GM13976 (cell line): ENCODE measurements around the gene ZNF217.
A peak's percentile ranks its signal among the peaks of the same experiment; 100 is the strongest.

Experiments used
- DNase-seq: peaks from one replicate; pipeline ENCODE4 v3.0.0; 2012; ENCODE audit warnings: low spot score
- in situ Hi-C: fragments of 300-500 bp; cut with MboI; formaldehyde crosslinking; loops from one replicate; pipeline ENCODE4 v1.12.0; 2022; ENCODE audit warnings: low sequenced_read_pairs, mixed read lengths, inconsistent platforms; ENCODE audit not compliant: unreplicated experiment
- TF ChIP-seq, protein P1 (sequence below): IDR thresholded peaks from 2 replicates; pipeline ENCODE4 v1.5.1; 2012; ENCODE audit warnings: borderline replicate concordance, mild to moderate bottlenecking; ENCODE audit not compliant: insufficient read depth; ENCODE audit errors: extremely low read depth, missing control alignments, control extremely low read depth

The ZNF217 gene

DNA sequence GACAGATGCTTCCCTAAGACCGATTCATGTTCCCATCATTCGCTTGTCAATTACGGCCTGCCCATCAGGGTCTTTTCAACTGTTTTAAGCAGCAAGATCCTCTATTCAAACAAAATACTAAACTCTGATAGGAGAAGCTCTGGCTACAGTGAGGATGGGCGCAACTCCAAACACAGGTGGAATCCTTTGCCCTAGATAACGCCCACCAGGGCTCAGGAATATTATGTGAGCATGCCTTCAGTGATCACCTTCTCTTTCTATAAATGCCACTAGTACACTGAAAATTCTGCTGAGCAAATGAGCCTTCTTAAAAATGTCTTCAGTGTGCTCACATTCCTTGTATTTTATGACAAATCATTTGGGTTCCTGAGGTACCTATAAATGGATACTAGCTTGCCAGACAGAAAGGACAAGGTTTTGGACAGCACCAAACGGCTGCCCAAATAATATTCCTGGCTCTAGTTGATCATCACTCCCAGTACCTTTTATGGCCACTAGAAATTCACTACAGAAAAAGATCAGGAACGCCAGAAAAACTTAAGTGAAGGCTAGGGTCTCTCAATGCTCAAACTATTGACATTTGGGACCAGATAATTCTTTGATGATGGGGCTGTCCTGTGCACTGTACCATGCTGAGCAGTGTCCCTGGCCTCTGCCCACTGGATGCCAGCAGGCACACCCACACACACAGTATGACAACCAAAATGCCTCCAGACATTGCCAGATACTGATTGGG, 13.1 kb downstream of the ZNF217 start:
- no peak for DNase-seq
- in situ Hi-C loops, result loop anchor here (10.0 to 25.0 kb wide), 2 partner anchors 164 to 357 kb away; no protein-coding TSS in a partner anchor

DNA sequence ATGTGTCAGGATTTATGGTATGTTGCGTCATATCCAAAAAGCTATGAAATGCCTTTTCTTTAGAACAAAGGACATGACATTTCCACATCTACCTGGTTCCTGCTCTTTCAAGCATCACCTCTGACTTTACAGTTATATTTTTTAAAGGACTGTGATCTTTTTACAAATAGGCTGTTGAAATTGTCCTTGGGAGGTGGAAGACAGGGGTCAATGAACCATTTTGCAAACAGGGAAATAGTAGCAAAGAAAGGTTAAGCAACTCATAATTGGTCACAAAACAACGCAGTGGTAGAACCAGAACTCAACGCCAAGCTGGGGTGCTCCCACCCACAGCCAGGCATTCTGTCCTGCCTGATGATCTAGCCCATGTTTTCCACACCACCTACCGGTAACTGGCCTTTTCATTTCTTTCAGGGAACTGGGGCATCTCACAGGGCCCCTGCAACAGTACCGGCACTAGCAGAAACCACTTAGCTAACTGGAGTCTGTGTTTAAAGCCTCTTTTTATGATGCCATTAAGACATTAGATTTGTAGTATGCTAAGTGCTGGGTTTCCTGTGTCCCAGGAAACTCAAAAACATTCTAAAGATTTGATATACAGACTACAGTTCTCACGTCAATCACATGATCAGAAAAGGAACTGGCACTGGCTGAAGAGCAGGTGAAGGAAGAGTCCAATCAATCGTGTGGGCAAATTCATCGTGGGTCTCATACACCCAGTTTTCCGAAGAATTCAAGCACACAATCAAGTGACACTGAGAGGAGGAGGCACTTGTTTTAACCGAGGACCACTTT, 13.9 kb downstream of the ZNF217 start:
- no peak for DNase-seq
- TF ChIP-seq, protein P1, sequence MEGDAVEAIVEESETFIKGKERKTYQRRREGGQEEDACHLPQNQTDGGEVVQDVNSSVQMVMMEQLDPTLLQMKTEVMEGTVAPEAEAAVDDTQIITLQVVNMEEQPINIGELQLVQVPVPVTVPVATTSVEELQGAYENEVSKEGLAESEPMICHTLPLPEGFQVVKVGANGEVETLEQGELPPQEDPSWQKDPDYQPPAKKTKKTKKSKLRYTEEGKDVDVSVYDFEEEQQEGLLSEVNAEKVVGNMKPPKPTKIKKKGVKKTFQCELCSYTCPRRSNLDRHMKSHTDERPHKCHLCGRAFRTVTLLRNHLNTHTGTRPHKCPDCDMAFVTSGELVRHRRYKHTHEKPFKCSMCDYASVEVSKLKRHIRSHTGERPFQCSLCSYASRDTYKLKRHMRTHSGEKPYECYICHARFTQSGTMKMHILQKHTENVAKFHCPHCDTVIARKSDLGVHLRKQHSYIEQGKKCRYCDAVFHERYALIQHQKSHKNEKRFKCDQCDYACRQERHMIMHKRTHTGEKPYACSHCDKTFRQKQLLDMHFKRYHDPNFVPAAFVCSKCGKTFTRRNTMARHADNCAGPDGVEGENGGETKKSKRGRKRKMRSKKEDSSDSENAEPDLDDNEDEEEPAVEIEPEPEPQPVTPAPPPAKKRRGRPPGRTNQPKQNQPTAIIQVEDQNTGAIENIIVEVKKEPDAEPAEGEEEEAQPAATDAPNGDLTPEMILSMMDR, result no peak
- in situ Hi-C loops, result loop anchor here (10.0 to 25.0 kb wide), 2 partner anchors 165 to 358 kb away; no protein-coding TSS in a partner anchor

More for the DNA sequence above, 13.1 kb downstream of the ZNF217 start:
- TF ChIP-seq, protein P1, result no peak

DNA sequence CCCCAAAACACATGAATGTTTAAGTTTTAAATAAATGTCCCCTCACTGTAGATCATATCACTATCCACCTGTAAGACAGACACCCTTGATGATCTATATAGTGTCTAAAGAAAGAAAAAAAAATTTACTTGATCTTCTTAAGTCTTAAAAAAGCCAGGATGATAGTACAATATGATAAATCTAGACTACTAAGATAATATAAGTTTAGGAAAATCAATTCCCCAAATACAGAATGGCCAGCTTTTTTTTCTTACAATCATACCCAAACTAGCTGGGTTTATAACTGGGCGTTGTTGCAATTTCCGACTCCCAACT, 14.4 kb downstream of the ZNF217 start:
- in situ Hi-C loops, result loop anchor here (25.0 kb wide), 1 partner anchor 358 kb away; no protein-coding TSS in a partner anchor

DNA sequence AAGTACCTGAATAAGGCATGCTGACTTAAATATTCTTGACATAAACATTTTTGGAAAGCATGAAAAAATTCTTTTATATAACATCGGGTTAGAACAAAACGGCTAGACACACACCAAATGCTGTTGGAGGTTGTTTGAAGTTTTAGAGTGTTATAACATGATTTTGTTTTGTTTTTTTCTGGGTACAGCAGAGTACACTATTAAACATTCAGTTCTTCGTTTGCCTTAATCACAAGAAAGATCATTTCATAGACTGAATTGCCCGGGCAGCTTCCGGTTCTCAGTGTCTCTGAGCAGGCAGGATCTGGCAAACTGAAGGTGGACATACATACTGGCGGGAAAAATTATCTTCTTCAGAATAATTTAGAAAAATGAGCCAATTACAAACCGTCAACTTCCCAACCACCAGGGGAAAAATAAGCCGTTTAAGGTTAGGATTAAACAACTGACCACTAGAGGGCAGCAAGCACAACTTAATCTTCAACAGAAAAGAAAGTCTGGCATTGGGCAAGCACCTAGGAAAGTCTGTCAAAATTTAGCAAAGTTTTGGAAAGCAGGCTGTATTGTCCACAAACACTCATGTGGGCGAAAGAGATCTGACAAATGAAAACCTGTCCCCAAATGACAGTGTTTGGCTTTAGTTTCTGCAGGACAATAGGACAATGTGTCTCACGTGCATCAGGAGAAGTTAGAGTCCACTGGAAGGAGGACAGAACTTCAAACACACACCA, 15.0 kb downstream of the ZNF217 start:
- TF ChIP-seq, protein P1, result peak; percentile 63
- peak; percentile 73 for DNase-seq
- in situ Hi-C loops, result loop anchor here (25.0 kb wide), 1 partner anchor 359 kb away; no protein-coding TSS in a partner anchor

More for the DNA sequence above, 14.4 kb downstream of the ZNF217 start:
- TF ChIP-seq, protein P1, result no peak
- no peak for DNase-seq

DNA sequence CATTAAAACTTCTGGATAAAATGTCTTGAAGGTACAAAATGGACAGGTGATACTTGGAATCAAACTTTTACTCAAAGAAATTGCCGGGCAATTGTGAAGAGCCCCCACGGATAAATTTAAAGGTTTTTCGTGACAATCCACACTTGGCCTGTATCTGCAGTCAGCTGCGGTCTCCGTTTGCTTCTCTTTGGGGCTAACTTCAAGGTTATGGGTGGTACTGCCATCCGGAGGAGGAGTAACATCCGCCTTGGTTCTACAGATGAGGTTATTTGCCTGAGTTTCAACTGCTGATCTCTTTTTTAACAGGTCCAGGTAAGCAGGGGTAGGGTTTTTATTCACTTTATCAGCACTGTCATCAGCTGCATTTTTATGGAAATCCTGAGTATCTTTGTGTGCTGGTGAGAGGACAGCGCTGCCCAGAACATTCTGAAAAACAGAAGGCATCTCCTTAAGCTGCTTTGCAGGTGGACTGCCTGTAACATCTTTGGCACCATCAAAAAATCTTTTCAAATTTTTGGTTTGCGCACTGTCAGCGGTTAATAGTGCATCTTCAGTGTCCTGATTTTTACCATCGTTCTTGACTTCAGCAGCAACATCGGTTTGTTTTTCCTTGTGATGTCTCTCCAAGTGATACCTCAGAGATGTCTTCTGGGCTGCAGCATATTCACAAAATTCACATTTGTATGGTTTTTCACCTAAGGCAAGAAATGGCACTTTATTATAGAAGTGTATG, 16.9 kb downstream of the ZNF217 start:
- DNase-seq, result no peak
- TF ChIP-seq, protein P1, result no peak
- in situ Hi-C loops, result loop anchor here (25.0 kb wide), 1 partner anchor 361 kb away; no protein-coding TSS in a partner anchor

DNA sequence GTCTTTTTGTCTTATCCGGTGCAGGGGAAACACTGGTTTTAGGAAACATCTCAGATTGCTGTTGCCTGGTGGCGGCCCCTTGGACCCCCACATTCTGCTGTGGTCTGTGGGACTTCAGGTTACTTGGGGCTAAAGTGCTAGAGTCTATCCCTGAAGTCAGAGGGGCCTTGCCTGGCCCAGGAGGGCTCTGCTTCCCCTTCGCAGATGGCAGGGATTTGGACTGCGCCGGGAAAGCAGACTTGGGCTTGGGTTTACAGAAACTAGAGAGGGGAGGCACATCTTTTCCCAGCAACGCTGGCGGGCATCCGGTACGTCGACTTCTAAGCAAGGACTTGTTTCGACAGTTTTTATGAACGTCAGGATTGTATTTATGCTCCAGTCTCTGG, 17.5 kb downstream of the ZNF217 start:
- in situ Hi-C loops, result loop anchor here (25.0 kb wide), 1 partner anchor 361 kb away; no protein-coding TSS in a partner anchor

More for the DNA sequence above, 17.5 kb downstream of the ZNF217 start:
- TF ChIP-seq, protein P1, result no peak
- DNase-seq, result no peak
